GM12892 (cell line): ENCODE data around the gene CDK11B.
"Not testable (repeated sequence)": the region's sequence is repeated elsewhere in the genome, so short reads cannot be mapped to it uniquely, and the experiment has no call there.

Experiments used
- POLR2A ChIP-seq: IDR thresholded peaks from 2 replicates; pipeline ENCODE4 v1.6.1; 2011; ENCODE audit warnings: low read depth, low read length, control low read depth
- POLR2AphosphoS5 ChIP-seq: IDR thresholded peaks from 2 replicates; pipeline ENCODE4 v1.6.1; 2011; ENCODE audit warnings: low read depth, low read length, control low read depth
- TAF1 ChIP-seq: IDR thresholded peaks from 2 replicates; pipeline ENCODE4 v1.6.1; 2011; ENCODE audit warnings: low read depth, mild to moderate bottlenecking, control low read depth, low read length, borderline replicate concordance

- TF ChIP-seq POLR2A, POLR2AphosphoS5, TAF1: not testable (repeated sequence)
These were observed 41.3 kb upstream of the CDK11B start for GRCh38 chr1:1700067-1700466.
